ENCODE measurements around the gene ANKRD13C.

DNA sequence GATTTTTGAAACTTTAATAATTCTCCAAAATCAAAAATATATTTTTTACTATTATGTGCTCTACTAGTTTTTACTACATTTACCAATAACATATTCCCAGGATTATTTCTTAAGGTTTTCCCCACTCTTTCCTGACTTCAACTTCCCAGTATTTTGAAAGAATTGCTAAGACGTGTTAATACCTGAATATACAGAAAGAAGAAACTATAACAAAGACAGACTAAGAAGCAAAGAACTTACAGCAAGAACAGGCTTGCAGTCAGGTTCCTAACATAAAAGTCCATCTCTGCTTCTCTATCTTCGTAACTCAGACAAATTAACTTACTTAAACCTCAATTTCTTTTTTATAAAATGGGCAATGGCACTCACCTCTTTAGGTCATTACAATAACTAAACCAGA is 70.2 kb downstream of the ANKRD13C start:
- TF ChIP-seq, protein P1, sequence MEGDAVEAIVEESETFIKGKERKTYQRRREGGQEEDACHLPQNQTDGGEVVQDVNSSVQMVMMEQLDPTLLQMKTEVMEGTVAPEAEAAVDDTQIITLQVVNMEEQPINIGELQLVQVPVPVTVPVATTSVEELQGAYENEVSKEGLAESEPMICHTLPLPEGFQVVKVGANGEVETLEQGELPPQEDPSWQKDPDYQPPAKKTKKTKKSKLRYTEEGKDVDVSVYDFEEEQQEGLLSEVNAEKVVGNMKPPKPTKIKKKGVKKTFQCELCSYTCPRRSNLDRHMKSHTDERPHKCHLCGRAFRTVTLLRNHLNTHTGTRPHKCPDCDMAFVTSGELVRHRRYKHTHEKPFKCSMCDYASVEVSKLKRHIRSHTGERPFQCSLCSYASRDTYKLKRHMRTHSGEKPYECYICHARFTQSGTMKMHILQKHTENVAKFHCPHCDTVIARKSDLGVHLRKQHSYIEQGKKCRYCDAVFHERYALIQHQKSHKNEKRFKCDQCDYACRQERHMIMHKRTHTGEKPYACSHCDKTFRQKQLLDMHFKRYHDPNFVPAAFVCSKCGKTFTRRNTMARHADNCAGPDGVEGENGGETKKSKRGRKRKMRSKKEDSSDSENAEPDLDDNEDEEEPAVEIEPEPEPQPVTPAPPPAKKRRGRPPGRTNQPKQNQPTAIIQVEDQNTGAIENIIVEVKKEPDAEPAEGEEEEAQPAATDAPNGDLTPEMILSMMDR (conservative IDR thresholded peaks at IDR 0.05 in 1 of 2, IDR thresholded peaks at IDR 0.05 in 1 of 2; ENCODE audit: low read depth in 1 of 2, low read length in 2 of 2): no peak
- no peak for TF ChIP-seq EZH2 (IDR thresholded peaks at IDR 0.05; ENCODE audit: low read length, missing control alignments)

Measured in fibroblast of lung (primary cell).